Loucy (cell line): ENCODE data around the gene TXN2.

Source experiments
- H2AFZ ChIP-seq: fragments of 200-600 bp; sonication (generic); 2 replicates; pipeline ENCODE4 v1.6.0; 2016; ENCODE audit warnings: antibody characterized with exemption, mild to moderate bottlenecking, low read length, moderate library complexity
- H3F3A ChIP-seq: fragments of 200-600 bp; 2 replicates; pipeline ENCODE4 v1.6.0; 2016; ENCODE audit warnings: antibody characterized with exemption, low read depth, mild to moderate bottlenecking
- H3K27me3 ChIP-seq: fragments of 200-600 bp; sonication (generic); 2 replicates; pipeline ENCODE4 v1.6.1; 2014; ENCODE audit warnings: low read length, mild to moderate bottlenecking; ENCODE audit not compliant: insufficient read depth, poor library complexity, severe bottlenecking
- H3K36me3 ChIP-seq: fragments of 200-600 bp; sonication (generic); 2 replicates; pipeline ENCODE4 v1.6.1; 2016; ENCODE audit warnings: low read length; ENCODE audit not compliant: insufficient read depth
- H3K4me1 ChIP-seq: fragments of 200-600 bp; sonication (generic); 2 replicates; pipeline ENCODE4 v1.5.1; 2014; ENCODE audit warnings: low read length, mild to moderate bottlenecking; ENCODE audit not compliant: insufficient read depth, poor library complexity, severe bottlenecking
- H3K4me2 ChIP-seq: fragments of 200-600 bp; sonication (generic); 2 replicates; pipeline ENCODE4 v1.6.0; 2014; ENCODE audit warnings: antibody characterized with exemption, low read length, low read depth, mild to moderate bottlenecking; ENCODE audit not compliant: poor library complexity, severe bottlenecking
- H3K4me3 ChIP-seq: fragments of 200-600 bp; sonication (generic); 2 replicates; pipeline ENCODE4 v1.5.1; 2014; ENCODE audit warnings: low read length, mild to moderate bottlenecking, mixed read lengths; ENCODE audit not compliant: poor library complexity, severe bottlenecking
- H3K79me2 ChIP-seq: fragments of 200-600 bp; sonication (generic); 2 replicates; pipeline ENCODE4 v1.6.1; 2014; ENCODE audit warnings: low read length; ENCODE audit not compliant: insufficient read depth
- H3K9ac ChIP-seq: fragments of 200-600 bp; sonication (generic); 2 replicates; pipeline ENCODE4 v1.6.0; 2014; ENCODE audit warnings: mild to moderate bottlenecking, low read depth, low read length, moderate library complexity; ENCODE audit not compliant: poor library complexity, severe bottlenecking
- H3K9me2 ChIP-seq: fragments of 200-600 bp; sonication (generic); replicated peaks from 2 replicates; pipeline ENCODE4 v1.6.1; 2016; ENCODE audit warnings: low read depth, low read length, mixed read lengths
- H3K9me3 ChIP-seq: fragments of 200-600 bp; sonication (generic); 2 replicates; pipeline ENCODE4 v1.6.1; 2014; ENCODE audit warnings: mild to moderate bottlenecking, antibody characterized with exemption, low read length, low read depth; ENCODE audit not compliant: insufficient read depth
- H4K20me1 ChIP-seq: fragments of 200-600 bp; sonication (generic); 2 replicates; pipeline ENCODE4 v1.6.0; 2014; ENCODE audit warnings: antibody characterized with exemption, low read length, mild to moderate bottlenecking; ENCODE audit not compliant: insufficient read depth, poor library complexity, severe bottlenecking
- EZH2phosphoT487 ChIP-seq: fragments of 200-600 bp; IDR thresholded peaks from 2 replicates; pipeline ENCODE4 v1.6.1; 2018; ENCODE audit warnings: antibody characterized with exemption, mild to moderate bottlenecking, moderate library complexity, borderline replicate concordance
- TF ChIP-seq, protein P1 (sequence below): fragments of 200-600 bp; sonication (generic); conservative IDR thresholded peaks from 2 replicates; pipeline ENCODE4 v1.5.1; 2014; ENCODE audit warnings: mild to moderate bottlenecking, antibody characterized with exemption, low read length

TXN2 gene, protein sequence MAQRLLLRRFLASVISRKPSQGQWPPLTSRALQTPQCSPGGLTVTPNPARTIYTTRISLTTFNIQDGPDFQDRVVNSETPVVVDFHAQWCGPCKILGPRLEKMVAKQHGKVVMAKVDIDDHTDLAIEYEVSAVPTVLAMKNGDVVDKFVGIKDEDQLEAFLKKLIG

DNA sequence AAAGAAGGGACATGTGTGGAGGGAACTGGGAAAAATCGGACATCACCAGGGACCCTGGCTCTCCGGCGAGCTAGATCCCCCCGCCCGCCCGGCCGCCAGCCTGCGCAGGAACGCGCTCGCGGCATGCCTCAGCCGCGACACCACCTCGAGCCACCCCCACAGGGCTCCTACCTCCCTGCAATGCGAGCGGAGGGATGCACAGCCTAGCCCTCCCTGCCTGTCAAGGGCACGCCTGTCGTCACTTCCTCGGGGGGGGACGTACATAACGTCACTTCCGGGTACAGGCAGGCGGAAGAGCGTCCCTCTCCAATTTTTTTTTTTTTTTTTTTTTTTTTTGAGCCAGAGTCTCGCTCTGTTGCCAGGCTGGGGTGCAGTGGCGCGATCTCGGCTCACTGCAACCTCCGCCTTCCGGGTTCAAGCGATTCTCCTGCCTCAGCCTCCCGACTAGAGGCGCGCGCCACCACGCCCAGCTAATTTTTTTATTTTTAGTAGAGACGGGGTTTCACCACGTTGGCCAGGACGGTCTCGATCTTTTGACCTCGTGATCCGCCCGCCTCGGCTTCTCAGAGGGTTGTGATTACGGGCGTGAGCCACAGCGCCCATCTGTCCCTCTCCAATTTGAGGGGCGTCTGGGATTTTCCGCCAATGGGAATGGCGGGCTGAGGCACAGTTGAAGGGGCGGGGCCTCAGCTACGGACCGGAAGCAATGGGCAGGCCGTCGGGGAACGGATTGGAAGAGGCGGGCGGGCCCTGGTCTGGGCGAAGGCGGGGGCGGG lies at the start of gene TXN2:
TXN2 (minus strand) TSS at position 248 of the 776 bp plus-strand sequence. CDS start 803 bp downstream, outside the sequence.
- peak within 1 kb of the TSS; percentile 93 for H3K9ac ChIP-seq
- peak within 1 kb of the TSS; percentile 89 for H3K4me3 ChIP-seq
- H3K36me3 ChIP-seq: peaks cover 8% of the 10 kb centered on the region; the same call in 1 of the 2 replicates
- H3F3A ChIP-seq: peaks cover 3% of the 10 kb centered on the region; the same call in 1 of the 2 replicates
- peaks cover 38% of the 10 kb centered on the region for H3K79me2 ChIP-seq
- no peaks in the 10 kb centered on the region for H3K9me3 ChIP-seq
- no peaks in the 10 kb centered on the region for H4K20me1 ChIP-seq
- H3K4me2 ChIP-seq: peak within 1 kb of the TSS; percentile 81
- H3K9me2 ChIP-seq: no peaks in the 10 kb centered on the region
- TF ChIP-seq, protein P1, sequence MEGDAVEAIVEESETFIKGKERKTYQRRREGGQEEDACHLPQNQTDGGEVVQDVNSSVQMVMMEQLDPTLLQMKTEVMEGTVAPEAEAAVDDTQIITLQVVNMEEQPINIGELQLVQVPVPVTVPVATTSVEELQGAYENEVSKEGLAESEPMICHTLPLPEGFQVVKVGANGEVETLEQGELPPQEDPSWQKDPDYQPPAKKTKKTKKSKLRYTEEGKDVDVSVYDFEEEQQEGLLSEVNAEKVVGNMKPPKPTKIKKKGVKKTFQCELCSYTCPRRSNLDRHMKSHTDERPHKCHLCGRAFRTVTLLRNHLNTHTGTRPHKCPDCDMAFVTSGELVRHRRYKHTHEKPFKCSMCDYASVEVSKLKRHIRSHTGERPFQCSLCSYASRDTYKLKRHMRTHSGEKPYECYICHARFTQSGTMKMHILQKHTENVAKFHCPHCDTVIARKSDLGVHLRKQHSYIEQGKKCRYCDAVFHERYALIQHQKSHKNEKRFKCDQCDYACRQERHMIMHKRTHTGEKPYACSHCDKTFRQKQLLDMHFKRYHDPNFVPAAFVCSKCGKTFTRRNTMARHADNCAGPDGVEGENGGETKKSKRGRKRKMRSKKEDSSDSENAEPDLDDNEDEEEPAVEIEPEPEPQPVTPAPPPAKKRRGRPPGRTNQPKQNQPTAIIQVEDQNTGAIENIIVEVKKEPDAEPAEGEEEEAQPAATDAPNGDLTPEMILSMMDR: no peak
- TF ChIP-seq EZH2phosphoT487: no peak
- peaks cover 18% of the 10 kb centered on the region for H3K4me1 ChIP-seq
- H2AFZ ChIP-seq: peak within 1 kb of the TSS; percentile 71
- H3K27me3 ChIP-seq: no peaks in the 10 kb centered on the region

DNA sequence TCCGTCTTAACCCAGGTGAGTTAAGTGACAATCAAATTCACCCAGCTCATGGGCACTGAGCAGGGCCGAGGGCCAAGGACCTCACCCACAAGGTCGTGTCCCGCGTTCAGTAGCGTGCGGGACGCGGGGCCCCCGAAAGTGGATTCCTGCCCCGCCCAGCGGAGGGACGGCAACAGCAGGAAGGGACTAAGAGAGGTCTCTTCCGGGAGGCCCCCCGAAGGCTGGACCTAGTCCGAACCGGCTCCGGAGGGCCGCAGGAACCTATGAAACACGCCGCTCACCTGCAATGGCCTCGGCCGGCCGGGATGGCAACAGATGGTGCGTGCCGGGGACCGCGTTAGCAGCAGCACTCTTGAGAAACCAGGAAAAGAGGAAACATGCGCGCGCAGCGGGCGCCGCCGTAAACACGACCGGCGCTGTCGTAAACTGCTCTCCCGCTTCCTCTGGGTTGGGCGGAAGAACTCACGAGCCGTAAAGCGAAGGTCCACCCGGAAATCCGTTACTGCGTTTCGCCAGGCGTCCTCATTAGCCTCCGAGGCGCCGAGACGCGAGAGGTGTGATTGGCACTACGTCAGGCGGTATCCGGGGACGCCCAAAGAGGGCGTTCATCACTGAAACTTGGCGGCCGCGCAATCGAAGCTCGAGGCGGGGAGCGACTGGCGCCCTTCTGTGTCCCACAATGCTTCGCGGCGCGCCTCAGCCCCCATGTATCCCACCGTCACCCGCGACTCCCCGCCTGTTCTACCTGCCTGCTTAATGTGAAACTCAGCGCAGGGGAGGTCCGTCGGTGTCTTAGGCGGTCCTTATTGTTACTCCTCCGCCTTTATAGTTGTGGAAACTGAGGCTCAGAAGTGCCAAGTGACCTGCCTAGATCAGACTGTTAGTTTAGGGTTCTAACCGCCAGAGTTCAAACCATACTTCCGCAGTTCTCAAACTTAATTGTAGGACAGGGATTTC lies 47.6 kb upstream of the TXN2 start, which contains the start of gene EIF3D:
EIF3D (minus strand) TSS at position 372 of the 957 bp plus-strand sequence. CDS start 3,045 bp downstream, outside the sequence.
- H3K9ac ChIP-seq: peak within 1 kb of the TSS; percentile 94
- peak within 1 kb of the TSS; percentile 83 for H2AFZ ChIP-seq
- peaks cover 38% of the 10 kb centered on the region for H3K79me2 ChIP-seq
- peaks cover 24% of the 10 kb centered on the region; the same call in 1 of the 2 replicates for H3K36me3 ChIP-seq
- H3K4me1 ChIP-seq: peaks cover 27% of the 10 kb centered on the region
- H4K20me1 ChIP-seq: peaks cover 40% of the 10 kb centered on the region
- H3K9me3 ChIP-seq: no peaks in the 10 kb centered on the region
- no peaks in the 10 kb centered on the region for H3K9me2 ChIP-seq
- peak within 1 kb of the TSS; percentile 90 for H3K4me2 ChIP-seq
- peaks cover 3% of the 10 kb centered on the region; the same call in 1 of the 2 replicates for H3F3A ChIP-seq
- peaks cover 5% of the 10 kb centered on the region for H3K27me3 ChIP-seq
- no peak for TF ChIP-seq EZH2phosphoT487
- TF ChIP-seq, protein P1: no peak
- H3K4me3 ChIP-seq: peak within 1 kb of the TSS; percentile 93

DNA sequence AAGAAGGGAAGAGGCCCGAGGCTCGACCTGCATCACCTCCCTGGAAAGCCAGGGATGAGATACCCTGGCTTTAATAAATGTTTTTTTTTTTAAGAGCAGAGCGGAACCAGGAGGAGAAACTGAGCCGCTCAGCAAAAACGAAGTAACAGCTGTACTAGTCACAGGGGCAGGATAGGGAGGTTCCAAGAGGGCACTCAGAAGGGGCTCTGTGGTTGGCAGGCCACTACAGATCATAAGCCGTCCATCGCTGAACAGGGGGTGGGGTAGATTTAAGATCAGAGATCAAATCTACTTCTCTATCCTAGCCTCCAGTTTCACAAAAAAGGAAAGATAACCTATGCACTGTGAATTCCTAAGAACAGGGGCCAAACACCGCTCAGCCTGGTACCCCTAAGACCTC lies 46.9 kb upstream of the TXN2 start:
- Histone ChIP-seq H3K9ac (peak overlapping the region; percentile 94), H2AFZ (peak overlapping the region; percentile 38; the same call in 1 of the 2 replicates), H3K4me1 (peaks cover 27% of the 10 kb centered on the region), H4K20me1 (peaks cover 40% of the 10 kb centered on the region), H3K9me3 (no peaks in the 10 kb centered on the region), H3K4me3 (peak overlapping the region; percentile 93), H3K27me3 (peaks cover 5% of the 10 kb centered on the region), H3K4me2 (peak overlapping the region; percentile 90), H3K9me2 (no peaks in the 10 kb centered on the region), H3K36me3 (peaks cover 31% of the 10 kb centered on the region; the same call in 1 of the 2 replicates), H3F3A (peaks cover 3% of the 10 kb centered on the region; the same call in 1 of the 2 replicates), H3K79me2 (peaks cover 38% of the 10 kb centered on the region)
- TF ChIP-seq, protein P1: no peak
- TF ChIP-seq EZH2phosphoT487: no peak
